Occipital lobe (tissue), 2 donors: ENCODE results near the gene PLEKHA4. TPM values are rescaled to one million over a fixed set of nuclear protein-coding genes. Genes with fewer than 3 reads are reported as not detected.
"Not testable (repeated sequence)": the region's sequence is repeated elsewhere in the genome, so short reads cannot be mapped to it uniquely, and the experiment has no call there.

Experiments used
- DNase-seq: peaks from one replicate; lab custom pipeline; 2025; lab: John Stamatoyannopoulos, UW
- total RNA-seq: library from RNA; depleted of rRNA; stranded (reverse); fragments of >200 nt; gene quantifications from one replicate; pipeline ENCODE4 v1.2.3, GENCODE V29; 2014

The PLEKHA4 gene, protein sequence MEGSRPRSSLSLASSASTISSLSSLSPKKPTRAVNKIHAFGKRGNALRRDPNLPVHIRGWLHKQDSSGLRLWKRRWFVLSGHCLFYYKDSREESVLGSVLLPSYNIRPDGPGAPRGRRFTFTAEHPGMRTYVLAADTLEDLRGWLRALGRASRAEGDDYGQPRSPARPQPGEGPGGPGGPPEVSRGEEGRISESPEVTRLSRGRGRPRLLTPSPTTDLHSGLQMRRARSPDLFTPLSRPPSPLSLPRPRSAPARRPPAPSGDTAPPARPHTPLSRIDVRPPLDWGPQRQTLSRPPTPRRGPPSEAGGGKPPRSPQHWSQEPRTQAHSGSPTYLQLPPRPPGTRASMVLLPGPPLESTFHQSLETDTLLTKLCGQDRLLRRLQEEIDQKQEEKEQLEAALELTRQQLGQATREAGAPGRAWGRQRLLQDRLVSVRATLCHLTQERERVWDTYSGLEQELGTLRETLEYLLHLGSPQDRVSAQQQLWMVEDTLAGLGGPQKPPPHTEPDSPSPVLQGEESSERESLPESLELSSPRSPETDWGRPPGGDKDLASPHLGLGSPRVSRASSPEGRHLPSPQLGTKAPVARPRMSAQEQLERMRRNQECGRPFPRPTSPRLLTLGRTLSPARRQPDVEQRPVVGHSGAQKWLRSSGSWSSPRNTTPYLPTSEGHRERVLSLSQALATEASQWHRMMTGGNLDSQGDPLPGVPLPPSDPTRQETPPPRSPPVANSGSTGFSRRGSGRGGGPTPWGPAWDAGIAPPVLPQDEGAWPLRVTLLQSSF
- 0.31 TPM for total RNA-seq

DNA sequence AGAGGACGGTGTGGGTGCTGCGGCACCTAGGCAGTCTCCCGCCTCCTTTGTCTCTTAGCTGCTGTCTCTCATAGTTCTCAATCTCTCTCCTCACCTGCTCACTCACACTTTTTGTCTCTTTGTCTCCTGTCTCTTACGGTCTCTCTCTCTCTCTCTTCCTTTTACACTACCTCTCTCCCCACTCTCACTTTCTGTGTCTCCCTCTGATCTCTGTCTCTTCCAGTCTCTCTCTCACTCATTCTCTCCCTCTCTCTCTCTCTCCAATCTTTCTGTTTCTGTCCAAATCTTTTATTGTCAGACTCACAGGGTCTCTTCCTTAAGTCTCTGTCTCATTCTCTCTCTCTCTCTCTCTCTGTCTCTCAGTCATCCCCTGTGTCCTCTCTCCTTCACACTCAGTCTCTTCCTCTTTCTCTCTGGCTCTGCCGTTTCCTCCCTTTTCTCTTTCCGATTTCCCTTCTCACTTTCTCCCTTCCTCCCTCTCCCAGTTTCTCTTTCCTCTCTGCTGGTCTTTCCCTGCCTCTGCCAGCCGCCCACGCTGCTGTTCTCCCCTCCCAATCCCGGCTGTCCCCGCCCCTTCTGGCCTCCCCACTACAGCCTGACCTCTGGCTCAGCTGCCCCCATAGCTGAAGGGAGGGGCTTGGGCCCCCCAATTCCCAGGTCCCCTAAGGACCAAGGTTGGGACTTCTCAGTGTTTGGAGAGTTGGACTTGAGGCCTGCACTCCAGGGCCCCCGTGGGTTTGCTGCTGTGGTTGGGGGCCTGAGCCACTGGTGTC is at the start of gene PLEKHA4:
Gene PLEKHA4 (minus strand): TSS at position 504 of the 773 bp plus-strand sequence. CDS start 997 bp downstream, outside the sequence.
- DNase-seq = no peak

DNA sequence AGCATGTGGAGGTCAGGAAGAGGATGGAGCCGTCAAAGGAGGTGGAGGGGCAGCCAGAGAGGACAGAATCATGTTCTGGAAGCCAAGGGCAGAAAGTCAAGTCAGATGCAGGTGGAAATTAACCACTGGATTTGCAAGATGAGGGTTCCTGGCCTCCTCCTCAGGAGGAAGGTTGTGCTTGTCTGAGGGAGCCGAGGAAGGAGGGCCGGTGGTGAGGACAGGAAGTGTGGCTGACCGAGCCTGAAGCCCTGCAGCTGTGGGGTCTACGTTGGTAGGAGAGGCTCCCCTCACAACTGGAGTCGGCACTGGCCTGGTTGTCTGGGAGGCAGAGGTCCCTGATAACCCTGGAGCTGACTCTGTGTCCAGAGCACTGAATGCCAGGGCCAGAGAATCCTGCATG is 49.7 kb upstream of the PLEKHA4 start:
- DNase-seq = no peak

DNA sequence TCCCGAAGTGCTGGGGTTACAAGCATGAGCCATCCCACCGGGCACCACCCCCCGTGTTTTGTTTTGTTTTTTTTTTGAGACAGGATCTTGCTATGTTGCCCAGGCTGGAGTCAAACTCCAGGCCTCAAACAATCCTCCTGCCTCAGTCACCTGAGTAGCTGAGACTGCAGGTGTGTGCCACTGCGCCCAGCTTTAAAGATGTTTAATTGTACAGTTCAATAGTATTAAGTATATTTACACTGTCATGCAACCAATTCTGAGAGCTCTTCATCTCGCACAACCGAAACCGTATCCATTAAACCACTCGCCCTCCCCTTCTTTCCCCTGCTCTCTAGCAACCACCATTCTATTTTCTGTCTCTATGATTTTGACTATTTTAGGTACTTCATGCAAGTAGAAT is 47.3 kb upstream of the PLEKHA4 start:
- no peak for DNase-seq

DNA sequence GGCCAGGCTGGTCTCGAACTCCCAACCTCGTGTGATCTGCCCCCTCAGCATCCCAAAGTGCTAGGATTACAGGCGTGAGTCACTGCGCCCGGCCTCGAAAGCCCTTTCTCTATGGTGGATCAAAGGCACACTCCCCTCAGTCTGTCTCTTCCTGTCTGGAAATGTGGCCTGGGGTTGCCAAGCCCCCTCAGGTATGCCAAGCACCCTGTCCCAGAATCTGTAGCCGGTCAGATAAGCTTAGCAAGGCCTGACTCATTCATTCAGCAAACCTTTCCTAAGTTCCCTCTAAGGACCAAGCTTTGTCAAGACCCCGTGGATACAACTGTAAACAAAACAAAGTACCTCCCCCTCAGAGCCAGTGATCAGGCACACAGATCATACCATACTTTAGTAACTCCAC is 45.8 kb upstream of the PLEKHA4 start:
- no peak for DNase-seq

DNA sequence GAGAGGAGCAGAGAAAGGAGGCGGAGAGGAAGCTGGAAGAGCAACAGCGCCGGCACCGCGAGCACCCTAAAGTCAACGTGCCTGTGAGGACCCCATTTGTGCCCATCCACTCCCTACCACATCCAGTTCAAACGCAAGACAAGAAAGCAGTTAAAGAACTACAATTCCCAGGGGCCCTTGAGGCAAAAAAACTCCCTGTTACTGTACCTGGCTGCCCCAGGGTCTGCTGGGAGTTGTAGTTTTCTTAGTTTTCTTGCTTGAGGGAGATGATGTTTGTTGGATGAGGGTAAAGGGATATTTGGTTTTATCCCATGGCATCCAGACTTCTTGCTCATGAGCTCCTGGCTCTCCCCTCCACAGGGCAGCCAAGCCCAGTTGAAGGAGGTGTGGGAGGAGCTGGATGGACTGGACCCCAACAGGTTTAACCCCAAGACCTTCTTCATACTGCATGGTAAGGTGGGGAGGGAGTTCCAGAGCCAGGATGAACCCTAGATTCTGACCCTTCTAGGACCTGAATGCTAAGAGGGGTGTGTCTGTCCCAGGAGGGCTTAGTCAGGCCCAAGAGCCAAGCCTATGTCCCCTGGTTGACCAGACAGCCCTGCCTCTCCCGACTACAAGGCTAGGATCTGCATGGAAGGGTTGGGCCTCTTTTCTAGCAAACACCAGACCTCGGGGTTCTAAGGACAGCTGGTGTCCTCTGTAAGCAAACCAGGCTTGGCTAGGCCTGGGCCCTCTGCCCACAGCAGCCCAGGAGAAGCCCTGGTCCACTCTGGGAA is 44.9 kb upstream of the PLEKHA4 start:
- no peak for DNase-seq

DNA sequence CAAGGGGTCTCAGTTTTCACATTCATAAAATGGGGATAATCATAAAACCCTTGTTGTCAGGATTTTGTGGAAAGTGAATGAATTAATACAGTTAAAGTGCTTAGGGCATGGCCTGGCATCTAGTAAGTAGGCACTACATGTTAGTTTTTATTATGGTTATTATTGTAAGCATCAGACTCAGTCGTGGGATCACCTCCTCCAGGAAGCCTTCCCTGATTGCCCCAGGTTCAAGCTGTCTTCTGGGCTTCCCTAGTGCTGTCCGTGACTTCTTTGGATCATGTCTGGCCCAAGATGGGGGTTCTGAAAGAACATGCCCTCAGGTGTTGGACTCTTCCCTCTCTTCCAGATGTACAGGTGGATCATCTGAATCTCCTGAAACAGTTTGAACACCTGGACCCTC is 42.4 kb upstream of the PLEKHA4 start:
- no peak for DNase-seq

DNA sequence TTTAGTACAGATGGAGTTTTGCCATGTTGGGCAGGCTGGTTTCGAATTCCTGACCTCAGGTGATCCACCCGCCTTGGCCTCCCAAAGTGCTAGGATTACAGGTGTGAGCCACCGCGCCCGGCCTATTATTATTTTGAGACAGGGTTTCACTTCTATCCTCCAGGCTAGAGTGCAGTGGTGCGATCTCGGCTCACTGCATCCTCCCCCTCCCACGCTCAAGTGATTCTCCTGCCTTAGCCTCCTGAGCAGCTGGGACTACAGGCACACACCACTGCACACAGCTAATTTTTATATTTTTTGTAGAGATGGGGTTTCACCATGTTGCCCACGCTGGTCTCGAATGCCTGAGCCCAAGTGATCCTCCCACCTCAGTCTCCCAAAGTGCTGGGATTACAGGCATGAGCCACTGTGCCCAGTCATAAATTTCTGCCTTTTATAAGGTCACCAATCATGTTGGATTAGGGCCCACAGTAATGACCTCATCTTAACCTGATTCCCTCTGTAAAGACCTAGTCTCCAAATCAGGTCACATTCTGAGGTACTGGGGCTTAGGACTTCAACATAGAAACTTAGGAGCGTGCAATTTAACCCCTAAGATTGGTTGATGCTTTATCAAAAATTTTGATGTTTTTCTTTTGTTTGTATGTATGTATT is 41.1 kb upstream of the PLEKHA4 start:
- not testable (repeated sequence) for DNase-seq

DNA sequence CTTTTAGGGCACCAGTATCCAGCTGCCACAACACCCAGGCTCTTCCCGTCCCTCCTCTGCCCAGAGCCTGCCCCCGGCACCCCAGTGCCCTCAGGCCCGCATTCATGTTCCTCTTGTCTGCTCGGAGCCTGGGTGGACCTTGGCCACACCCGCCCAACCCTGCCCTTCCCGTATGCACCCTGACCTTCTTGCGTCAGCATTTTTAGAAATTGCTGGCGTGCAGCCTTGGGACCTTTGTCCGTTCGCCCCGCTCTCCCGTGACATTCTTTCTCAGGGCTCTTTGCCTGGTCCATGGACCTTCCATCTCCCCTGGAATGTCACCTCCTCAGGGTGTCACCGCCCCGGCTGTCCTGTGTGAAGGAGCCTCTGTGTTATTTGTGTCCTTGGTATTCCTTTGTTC is 39.3 kb upstream of the PLEKHA4 start:
- DNase-seq = no peak

DNA sequence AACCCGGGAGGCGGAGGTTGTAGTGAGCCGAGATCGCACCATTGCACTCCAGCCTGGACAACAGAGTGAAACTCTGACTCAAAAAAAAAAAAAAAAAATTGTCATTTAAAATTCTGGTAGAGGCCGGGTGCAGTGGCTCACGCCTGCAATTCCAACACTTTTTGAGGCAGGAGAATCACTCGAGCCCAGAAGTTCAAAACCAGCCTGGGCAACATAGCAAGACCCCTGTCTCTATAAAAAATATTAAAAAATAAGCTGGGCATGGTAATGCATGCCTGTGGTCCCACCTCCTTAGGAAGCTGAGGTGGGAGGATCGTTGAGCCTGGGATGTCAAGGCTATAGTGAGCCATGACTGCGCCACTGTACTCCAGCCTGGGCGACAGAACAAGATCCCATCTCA is 37.9 kb upstream of the PLEKHA4 start:
- DNase-seq = no peak

DNA sequence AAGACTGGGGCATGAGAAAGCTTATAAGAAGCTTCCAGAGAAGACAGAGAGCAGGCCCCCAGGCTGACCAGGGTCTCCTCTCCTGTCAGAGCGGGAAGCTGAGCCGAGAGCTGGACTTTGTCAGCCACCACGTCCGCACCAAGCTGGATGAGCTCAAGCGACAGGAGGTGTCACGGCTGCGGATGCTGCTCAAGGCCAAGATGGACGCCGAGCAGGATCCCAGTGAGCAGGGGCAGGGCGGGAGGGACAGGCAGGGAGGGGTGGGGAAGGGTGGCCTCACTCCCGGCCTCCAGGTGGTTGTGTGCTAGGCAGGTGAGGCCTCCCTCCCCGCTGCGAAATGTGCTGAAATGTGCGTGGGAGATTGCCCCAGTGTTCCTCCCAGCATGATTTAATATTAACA is 37.2 kb upstream of the PLEKHA4 start:
- DNase-seq = no peak

DNA sequence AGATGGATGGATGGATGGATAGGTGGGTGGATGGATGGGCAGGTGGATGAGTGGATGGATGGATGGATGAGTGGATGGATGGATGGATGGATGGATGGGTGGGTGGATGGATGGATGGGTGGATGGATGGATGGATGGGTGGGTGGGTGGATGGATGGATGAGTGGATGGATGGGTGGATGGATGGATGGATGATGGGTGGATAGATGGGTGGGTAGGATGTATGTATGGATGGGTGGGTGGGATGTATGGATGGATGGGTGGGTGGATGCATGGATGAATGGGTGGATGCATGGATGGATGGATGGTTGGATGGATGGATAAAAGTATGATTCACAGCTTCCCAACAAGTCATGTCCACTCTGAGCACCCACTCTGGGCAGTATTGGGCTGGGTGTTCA is 35.4 kb upstream of the PLEKHA4 start:
- not testable (repeated sequence) for DNase-seq

DNA sequence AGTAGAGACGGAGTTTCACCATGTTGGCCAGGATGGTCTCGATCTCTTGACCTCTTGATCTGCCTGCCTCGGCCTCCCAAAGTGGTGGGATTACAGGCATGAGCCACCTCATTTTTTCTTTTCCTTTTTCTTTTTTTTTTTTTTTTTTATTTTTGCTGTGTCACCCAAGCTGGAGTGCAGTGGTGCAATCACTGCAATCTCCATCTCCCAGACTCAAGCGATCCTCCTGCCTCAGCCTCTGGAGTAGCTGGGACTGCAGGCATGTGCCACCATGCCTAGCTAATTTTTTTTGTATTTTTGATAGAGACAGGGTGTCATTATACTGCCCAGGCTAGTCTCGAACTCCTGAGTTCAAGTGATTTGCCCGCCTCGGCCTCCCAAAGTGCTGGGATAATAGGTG is 33.9 kb upstream of the PLEKHA4 start:
- DNase-seq = not testable (repeated sequence)

DNA sequence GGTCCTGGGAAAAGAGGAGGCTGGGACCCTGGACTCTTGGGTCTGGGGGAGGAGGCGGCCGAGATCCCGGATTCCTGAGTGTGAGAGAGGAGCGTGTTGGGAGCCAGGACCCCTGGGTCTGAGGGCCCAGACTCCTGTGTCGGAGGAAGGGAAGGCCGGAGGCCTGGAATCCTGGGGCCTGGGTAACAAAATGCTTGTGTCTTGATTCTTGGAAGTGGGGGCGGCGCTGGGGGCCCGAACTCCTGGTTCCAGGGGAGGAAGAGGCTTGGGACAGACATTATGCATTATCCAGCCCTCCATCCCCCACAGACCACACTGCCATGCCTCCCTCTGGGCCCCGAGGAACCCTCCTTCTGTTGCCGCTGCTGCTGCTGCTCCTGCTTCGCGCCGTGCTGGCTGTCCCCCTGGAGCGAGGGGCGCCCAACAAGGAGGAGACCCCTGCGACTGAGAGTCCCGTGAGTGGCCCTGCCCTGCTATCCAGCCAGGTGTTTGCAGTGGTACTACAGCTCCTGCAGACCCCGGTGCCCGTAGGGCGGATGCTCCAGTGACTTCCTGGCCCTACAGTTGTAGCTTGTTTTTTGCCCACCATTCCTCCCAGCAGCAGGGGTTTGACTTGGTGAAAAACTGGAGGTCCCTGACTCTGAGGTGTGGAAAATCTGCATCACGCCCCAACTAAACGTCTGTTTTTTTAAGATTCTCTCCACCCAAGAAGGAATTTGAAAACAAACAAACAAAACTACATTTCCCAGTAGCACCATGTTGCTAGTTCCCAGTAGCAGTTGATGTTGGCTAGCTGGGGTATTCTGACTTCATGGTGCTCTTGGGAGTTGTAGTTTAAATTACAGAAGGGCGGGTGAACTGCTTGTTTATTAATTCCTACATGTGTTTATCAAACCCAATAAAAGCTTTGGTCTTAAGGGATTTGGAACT is 32.3 kb upstream of the PLEKHA4 start:
- no peak for DNase-seq

DNA sequence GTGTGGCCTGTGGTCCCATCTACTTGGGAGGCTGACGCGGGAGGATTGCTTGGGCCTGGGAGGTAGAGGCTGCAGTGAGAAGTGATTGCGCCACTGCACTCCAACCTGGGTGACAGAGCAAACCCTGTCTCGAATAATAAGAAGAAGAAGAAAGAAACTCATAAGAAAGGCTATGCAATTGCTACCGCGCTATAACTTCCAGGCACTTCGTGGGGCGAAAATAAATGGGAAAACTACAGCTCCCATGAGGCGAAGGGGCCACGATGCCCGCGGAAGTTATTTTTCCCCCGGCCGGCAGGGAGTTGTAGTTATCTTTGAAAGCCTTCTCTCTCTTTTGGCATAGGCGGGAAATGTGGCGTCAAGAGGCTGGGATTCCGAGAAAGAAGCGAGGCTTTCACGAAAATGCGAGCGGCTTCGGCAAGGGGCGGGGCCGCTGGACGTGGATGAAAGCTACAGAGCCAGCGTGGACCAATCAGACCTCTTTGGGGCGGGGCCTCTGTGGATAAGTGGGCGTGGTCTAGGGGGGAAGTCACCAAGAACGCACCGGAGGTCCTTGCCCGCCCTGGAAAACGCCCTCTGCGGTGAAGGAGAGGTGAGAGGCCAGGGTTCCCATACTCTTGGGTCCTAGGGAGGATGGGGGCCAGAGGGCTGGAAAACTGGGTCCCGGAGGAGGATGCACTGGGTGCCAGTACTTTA is 31.5 kb upstream of the PLEKHA4 start, which contains the start of gene NUCB1:
Gene NUCB1 (plus strand): TSS at position 532 of the 696 bp plus-strand sequence. CDS start 485 bp downstream, outside the sequence.
- DNase-seq = peak; percentile 98

DNA sequence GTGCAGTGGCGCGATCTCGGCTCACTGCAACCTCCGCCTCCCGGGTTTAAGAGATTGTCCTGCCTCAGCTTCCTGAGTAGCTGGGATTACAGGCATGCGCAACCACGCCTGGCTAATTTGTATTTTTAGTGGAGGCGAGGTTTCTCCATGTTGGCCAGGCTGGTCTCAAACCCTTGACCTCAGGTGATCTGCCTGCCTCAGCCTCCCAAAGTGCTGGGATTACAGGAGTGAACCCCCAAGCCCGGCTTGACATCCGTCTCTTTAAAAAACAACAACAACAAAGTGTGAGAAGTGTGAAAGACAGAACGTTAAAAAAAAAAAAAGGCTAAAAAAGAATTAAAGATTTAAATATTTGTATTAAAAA is 31.0 kb upstream of the PLEKHA4 start:
- DNase-seq = not testable (repeated sequence)

DNA sequence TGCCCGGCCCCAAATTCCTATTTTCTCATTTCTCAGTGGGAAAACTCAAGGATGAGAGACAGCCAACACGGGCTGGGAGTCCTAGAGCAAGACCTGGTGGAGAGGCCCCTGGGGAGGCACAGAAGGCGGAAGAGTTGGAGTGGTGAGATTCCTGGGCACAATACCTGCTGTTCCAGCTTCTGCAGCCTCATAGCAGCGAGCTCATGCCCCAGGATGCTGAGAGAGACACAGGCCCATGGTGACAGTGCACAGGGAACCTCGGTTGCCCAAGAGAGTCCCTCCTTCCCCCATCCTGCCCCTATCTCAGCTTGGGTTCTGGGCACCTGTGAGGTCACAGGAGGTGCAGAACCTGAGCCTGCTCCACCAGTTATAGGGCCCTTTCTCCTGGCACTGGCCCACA is 28.8 kb upstream of the PLEKHA4 start:
- DNase-seq = no peak

DNA sequence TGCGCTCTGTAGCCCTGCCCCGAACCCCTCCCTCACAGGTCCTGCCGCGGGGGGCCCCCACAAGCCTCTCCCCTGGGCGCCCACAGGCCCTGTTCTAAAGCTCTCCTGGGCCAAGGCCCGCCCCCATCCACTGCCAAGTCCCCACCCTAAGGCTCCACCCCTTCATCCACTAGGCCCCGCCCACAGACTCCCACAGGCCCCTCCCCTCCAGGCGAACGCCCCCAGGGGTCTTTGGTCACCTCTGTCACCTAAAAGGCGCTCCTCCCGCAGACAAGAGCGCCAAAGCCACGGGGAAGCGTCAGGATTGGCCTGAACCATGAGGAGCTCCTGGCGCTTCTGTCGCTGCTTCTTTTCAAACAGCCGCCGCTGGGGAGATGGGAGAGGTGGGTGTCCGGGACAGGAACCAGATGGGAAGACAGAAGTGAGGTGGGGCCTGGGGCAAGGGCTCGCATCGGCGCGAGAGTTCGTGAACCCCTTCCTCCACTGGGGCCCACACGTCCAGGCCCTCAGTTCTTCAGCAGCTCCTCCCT is 27.8 kb upstream of the PLEKHA4 start:
- peak; percentile 26 for DNase-seq

DNA sequence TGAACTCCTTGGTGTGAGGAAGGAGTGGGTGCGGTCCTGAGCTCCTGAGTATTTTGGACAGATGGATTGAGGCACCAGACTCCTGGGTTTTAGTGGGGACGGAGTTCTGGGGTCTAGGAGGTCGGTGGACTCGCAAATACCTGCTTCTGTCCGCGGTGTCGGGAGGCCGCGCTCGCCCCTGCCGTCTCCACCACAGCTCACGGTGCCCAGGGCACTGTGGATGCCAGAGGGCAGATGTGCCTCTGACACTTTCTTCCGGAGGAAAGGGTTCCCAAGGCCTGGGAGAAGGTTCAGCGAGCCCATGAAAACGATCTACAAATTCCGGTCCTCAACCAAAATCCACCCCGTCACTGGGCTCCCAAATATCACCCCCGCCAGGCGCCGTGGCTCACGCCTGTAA is 26.8 kb upstream of the PLEKHA4 start:
- DNase-seq = no peak

DNA sequence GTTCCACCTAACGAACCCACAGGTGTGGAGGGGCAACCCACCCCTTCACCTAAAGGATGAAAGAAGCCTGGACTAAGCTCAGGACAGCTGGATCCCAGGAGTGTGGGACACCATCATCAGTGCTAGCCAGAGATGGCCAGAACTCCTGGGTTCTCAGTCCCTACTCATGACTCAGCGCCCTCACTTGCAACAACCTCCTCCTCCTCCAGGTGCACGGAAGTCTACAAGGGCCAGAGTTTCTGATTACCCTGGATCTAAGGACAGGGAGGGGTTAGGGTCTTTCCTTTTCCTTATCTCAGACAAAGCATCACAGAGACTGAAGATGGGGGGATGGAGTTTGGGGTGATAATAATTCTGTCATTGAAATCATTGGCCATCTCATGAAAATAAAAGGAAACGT is 22.1 kb upstream of the PLEKHA4 start:
- DNase-seq = no peak
